NCI-H526 (cell line): ENCODE data around the gene GPR183.

ENCODE experiments used
- DNase-seq, 2 experiments: peaks; one replicate each; lab custom pipeline; 2025; lab: John Stamatoyannopoulos, UW

The GPR183 gene, protein sequence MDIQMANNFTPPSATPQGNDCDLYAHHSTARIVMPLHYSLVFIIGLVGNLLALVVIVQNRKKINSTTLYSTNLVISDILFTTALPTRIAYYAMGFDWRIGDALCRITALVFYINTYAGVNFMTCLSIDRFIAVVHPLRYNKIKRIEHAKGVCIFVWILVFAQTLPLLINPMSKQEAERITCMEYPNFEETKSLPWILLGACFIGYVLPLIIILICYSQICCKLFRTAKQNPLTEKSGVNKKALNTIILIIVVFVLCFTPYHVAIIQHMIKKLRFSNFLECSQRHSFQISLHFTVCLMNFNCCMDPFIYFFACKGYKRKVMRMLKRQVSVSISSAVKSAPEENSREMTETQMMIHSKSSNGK

GRCh38 chr13:99307247-99307646 is at the start of gene GPR183:
GPR183 (minus strand) TSS chr13:99307399; CDS start chr13:99296145, 11,254 bp downstream.
- DNase-seq = no peak

DNA sequence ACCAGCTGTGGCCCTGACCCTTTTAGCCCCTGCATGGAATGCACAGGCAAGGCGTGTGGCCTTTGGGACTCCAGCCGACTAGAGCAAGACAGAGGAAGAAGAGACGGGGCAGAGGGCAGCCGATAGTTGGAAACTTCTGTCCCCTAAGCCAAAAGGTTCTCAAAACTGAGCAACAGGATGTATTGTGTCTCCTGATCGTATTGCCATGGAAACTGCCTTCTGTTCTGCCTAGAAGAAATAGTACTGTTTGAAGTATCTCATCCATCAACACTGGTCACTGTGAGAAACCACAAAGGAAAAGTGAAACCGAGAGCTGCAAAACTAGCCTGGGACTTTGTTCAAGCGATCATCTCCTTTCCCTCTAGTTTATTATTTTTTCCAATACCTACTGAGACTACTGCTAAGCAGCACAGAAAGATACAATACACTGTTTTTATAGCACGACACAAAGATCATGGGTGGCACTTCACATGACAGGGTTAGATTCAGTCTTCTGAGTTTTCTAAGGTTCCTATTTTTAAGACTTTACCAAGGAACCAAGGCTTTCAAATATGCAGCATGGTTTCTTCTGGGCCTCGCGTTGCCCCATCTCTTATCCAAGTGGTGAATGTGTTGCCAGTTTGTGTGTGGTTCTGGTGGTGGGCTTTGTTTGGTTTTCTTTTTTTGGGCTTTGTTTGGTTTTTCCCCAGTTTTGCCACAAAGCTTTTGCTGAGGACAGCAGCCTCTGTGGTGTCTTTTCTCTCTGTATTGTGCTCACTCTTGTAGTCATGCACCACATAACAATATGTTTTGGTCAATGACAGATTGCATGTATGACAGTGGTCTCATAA is 49.3 kb upstream of the GPR183 start:
- no peak for DNase-seq

DNA sequence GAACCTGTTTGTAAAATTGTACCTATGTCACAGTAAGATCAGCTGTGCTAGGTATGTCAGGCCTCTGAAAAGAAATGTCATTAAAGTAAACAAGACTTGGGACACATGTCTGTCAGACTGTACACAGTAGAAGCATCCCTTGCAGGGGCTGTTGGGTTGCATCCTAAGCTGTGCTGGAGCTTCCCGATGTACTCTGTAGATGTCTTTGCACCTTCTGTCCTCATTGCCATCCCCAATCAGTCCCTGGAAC is 48.7 kb upstream of the GPR183 start:
- DNase-seq = no peak

DNA sequence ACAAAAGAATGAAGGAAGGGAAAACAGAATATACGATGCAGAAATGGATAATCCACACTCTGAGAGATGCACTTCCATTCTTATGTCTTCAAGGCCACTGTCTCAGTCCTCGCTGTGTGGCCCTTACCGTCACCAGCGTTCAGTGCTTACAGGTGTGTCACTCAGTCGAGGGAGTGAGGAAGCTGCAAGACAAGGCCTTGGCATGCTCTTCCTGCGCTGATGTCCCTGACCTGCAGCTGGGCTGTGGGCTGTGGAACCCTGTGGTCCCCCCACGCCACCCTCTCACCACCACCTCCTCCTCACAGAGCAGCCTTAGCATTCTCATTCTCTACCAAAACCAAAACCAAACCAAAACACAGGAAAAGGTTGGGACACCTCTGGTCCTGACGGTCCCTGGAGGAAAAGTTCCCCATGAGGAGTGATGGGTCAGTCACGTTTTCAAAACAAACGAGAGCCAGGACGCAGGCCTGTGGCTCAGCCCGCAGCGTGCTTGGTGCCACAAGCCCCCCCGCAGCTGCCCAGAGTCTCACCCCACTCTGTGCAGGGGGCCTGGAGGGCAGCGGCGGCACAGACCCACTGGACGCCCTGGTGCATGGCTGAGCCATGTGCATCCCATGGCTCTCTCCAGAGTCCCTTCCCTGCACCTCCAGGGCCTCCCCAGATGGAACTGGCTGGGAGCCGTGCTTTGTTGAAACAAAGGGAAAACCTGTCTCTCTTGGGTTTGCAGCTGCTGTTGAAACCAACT is 48.2 kb upstream of the GPR183 start:
- DNase-seq = no peak

GRCh38 chr13:99354371-99354951 is 47.3 kb upstream of the GPR183 start:
- DNase-seq = peak in 1 of 2 experiments; percentile 21

- DNase-seq = no peak
These were observed 46.6 kb upstream of the GPR183 start for GRCh38 chr13:99353836-99354235.

DNA sequence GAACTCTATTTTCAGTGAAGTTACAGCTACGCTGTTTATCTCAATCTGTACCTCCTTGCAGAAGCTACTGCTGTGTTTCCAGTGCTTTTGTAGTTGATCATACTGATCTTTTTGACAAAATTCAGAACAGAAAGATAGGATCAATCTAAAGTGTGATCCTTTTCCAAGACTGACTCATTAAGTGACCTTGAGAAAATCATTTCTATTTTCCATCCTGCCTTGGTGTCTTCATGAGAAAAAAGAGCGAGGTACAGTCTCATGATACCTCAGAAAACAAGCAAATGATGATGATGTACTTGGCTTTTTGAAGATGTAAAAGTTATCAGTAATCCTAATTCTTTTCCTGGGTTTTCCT is 46.0 kb upstream of the GPR183 start:
- no peak for DNase-seq

DNA sequence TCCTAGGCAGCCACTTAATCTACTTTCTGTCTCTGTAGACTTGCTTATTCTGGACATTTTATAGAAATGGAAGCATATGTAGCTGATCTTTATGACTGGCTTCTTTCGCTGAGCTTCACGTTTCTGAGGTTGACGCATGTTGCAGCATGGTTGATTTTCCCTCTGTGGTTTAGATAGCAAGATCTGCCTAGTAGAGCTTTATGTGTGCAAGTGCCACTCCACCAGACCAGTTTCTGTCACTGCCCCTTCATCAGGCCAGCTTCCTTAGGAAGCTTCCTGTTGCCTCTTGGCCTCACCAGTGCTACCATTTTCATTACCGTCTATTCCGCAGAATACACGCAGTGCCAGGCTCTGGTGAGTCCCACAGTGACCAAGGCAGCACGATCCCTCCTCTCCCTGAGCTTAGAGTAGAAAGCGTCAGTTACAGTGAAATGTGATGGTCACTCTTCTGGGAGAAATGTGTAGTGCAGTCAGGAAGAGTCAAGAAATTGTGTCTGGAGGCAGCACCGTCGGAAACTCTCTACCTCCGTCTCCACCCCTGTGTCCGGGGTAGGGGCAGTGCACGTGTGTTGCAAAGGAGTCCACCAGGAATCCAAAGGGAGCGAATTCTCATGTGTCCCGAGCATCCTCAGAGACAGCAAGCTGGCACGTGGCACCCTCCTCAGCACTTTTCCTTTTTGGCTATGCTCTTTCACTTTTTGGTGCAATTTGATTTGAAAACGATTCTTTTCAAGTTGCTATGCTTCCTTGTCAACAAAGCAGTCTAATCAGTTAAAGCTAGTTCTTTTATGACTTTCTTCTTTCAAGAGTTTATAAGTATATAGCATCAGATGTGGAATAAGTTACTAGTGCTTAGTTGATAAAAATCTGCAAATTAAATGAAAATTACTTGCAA is 45.4 kb upstream of the GPR183 start:
- no peak for DNase-seq

- DNase-seq = no peak
These were observed 44.6 kb upstream of the GPR183 start for GRCh38 chr13:99351772-99352171.

GRCh38 chr13:99350191-99350590 is 43.0 kb upstream of the GPR183 start:
- no peak for DNase-seq

DNA sequence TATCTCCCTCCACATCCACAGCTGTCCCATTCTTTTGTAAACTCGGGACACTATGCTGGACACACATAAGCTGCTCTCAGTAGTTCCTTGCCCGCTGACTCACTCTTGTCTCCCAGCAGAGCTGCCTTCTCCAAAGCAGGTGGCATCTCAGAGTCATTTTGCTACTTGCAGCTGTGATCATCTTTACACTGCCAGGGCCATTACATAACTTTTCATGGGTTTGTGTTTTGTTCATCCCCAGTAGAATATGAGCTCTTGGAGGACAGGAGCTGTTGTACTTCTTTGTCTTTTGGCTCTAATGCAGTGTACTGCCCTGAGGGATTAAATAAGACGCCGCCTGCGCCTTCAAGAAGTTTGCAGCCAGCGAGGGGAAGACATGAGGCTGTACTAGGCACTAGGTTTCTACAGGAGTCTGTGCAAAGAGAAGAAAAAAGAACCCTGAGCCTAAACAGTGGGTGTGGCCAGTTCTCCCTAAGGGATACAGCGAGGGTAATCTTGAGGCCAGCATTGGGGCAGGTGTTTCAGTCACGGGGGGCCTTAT is 40.8 kb upstream of the GPR183 start:
- no peak for DNase-seq

DNA sequence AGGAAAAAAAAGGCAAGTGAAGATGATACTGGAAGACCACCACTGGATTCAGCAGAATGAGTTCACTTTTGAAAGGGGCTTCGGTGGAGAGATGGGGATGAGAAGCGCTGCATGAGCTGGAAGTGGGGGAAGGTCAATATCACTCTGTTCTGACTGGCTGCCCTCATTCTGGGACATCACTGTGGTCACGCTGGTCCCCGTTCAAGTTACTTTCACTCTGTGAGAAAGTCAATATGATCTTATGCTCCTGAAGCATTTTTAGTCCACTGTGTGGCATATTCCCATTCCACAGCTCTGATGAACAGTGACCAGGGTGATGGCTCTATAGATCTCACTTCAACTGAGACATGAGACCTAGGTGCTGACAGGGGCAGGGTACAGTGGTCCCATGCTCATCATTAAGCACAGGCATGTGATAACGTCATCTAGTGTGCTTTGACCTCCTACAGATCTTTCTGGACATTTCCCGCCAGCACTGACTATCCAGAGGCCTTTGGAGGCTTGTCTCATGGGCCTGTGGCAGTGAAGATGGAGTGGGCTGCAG is 40.2 kb upstream of the GPR183 start:
- no peak for DNase-seq

DNA sequence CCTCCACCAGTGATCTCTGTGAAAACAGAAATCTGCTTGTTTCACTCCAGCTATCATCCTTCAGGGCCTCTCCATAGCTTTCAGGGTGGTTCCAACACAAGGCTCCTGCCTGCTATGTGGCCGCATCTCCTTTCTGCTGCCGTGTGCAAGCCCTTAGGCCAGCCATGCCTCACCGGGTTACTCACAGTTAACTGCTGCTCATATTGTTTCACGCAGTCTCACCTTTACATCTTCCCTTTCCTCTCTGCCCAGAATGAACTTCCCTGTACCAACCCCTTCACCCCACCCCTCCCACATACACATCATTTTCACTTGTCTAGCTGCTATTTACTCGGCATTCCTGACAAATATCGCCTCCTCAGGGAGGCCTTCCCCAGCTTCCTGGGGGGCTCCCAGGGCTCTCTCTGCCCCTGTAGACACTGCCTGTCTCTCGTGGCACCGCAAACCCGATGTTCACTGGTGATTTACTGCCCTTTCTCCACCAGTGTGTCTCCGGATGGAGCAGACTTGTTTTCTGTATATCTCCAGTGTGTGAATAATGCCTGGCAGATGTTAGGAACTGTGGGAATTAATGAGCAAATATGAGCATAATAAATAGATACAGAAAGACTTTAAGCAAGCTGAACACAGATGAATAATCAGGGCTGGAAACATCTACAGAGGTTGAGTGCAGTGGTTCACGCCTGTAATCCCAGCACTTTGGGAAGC is 39.3 kb upstream of the GPR183 start:
- DNase-seq = no peak

DNA sequence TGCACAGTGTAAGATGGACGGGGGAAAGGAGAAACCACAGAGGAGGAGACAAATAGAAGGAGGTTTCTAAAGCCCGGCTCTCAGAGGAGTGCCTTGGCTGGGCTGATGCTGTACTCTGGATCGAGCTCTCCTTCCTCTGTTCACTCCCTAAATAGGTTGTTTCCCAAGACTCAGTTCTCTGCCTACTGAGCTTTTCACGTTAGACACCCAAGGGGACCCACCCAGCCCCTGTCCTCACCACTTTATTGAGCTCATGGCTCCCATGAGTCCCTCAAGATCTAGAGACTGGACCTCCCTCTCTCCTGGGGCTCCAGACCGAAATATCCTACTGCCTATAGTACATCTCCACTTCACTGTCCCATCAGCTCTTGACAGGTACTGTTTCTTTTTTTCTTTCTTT is 38.1 kb upstream of the GPR183 start:
- DNase-seq = no peak

- DNase-seq = no peak
These were observed 37.5 kb upstream of the GPR183 start for GRCh38 chr13:99344610-99345208.

GRCh38 chr13:99342723-99343315 is 35.6 kb upstream of the GPR183 start:
- no peak for DNase-seq

DNA sequence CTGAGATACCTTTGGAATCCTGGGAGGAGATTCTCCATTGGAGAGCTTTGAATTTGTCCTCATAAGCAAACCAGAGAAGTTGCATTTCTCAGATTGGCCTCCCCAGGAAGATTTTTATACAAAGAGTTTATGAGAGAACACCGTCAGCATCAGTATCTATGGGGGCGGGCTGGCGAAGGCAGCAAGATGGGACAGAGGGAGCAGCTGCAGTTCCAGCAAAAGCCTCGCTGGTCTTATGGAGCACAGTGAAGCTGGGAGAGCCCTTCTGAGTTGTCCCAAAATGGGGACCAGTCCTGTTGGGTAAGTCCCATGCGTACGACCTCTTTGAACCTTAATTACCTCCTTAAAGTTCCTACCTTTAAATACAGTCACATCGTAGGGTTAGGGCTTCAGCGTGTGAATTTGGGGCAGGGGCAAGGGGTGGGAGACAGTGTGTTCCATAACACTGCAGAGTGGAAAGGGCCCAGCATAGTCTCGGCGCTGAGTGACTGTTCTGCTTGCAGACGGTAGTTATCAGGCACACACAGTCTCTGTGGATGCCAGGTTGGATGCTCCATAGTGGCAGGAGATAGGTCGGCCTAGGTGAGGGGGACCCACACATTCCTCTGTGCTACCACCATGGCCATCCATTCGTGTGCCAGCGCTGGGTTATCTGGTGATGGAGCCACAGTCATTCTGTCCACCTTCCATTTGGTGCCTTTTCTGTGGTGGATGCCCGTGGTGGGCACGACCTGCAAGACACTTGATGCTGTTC is 34.9 kb upstream of the GPR183 start:
- no peak for DNase-seq

DNA sequence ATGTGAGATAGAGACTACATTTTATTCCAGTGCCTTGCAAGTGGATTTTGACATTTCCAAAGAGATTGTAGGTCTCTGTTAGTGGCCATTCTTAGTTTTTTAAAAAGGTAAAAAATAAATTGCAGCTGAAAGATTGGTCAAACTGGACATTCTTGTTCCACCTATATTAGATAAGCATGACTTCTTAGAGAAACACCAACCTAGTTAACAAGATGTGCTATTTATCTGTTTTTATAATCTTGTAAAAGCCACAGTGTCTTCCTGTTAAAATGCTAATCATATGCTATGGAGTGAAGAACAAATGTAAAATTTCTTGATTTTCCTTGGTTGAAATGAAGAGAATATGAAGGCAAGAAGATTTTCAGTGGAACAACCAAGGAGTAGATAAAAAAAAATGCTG is 33.4 kb upstream of the GPR183 start:
- DNase-seq = no peak
